Effector memory CD8-positive, alpha-beta T cell (primary cell): Measurements from ENCODE around the gene HOXB6.

ENCODE experiments used
- ATAC-seq: fragments of 150-1000 bp; cut with Tn5 transposase; replicated peaks from 2 replicates; pipeline ENCODE4 v1.10.0; 2021; ENCODE audit warnings: mild to moderate bottlenecking, moderate library complexity
- DNase-seq, 3 experiments: peaks; one replicate each; pipeline ENCODE4 v3.0.0; 2021
- H3K27ac Mint-ChIP-seq, 2 donors: one replicate each; pipeline ENCODE4 v1.8.0; 2022; ENCODE audit warnings: mild to moderate bottlenecking in 2 of 2, mixed read lengths in 2 of 2, moderate library complexity in 2 of 2
- H3K27me3 Mint-ChIP-seq, 2 donors: one replicate each; pipeline ENCODE4 v1.8.0; 2022; ENCODE audit warnings: mixed read lengths in 2 of 2
- H3K36me3 Mint-ChIP-seq: one replicate; pipeline ENCODE4 v1.8.0; 2022; ENCODE audit warnings: mild to moderate bottlenecking, moderate library complexity, mixed read lengths; ENCODE audit not compliant: insufficient read depth
- H3K4me1 Mint-ChIP-seq, 2 donors: one replicate each; pipeline ENCODE4 v1.8.0; 2022; ENCODE audit warnings: low read depth in 2 of 2, mixed read lengths in 2 of 2
- H3K4me3 Mint-ChIP-seq, 2 donors: one replicate each; pipeline ENCODE4 v1.8.0; 2022; ENCODE audit warnings: mild to moderate bottlenecking in 2 of 2, mixed read lengths in 2 of 2, moderate library complexity in 2 of 2
- H3K9me3 Mint-ChIP-seq, 2 donors: one replicate each; pipeline ENCODE4 v1.8.0; 2022; ENCODE audit warnings: mixed read lengths in 2 of 2

Gene HOXB6

DNA sequence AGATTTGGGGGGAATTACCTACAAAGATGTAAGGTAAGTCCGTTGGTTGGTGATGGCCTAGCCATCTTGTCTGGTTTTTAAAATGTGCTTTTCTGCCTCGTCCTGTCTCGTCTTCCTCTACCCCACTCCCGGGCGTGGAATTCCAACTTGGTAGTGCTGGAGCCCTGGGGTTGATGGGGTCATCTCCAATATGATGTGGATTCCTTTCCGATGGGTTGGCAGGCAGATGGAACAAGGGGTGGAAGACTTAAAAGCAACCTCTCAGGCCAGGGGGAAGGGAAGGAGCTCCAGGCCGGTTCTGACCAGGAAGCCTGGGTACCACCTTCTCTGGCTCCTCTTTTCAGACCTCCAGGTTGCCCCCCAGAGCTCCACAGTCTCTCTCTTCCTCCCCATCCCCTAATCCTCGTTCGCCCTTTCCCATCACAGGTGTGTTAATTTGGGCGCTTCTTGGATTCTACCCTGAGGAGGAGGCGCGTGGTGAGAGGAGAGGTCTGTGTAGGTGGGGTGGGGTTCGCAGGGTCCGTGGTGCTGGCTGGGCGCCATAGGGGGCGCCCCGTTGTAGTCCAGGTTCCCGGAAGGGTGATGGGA lies 54.8 kb downstream of the HOXB6 start:
- no peak overlapping the region for H3K27ac Mint-ChIP-seq
- DNase-seq (no peak), ATAC-seq (no peak)
- H3K27me3 Mint-ChIP-seq = peaks cover 0 to 6% of the 10 kb centered on the region in 2 donors
- no peaks in the 10 kb centered on the region for H3K4me1 Mint-ChIP-seq
- H3K36me3 Mint-ChIP-seq = peaks cover 6% of the 10 kb centered on the region
- H3K9me3 Mint-ChIP-seq = no peaks in the 10 kb centered on the region
- H3K4me3 Mint-ChIP-seq = no peak overlapping the region

DNA sequence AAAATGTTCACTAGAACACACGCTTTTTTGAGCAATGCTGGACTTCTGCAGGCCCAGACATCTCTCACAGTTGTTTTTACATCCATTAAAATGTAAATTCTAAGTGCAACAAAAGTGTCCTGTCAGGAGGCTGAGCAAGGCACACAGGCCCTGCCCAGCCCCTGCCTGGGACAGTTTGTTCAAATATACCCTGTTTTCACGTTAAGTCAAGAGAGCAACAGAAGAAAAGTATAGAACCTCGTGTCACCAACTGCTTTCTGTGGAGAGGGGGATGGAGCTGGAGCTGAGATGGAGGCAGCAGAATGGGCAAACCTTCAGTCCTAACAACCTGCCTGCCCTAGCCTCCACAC lies 55.5 kb downstream of the HOXB6 start:
- H3K27me3 Mint-ChIP-seq = peaks cover 2 to 7% of the 10 kb centered on the region in 2 donors
- DNase-seq (no peak), ATAC-seq (no peak)
- H3K36me3 Mint-ChIP-seq = peaks cover 5% of the 10 kb centered on the region
- H3K4me3 Mint-ChIP-seq = no peak overlapping the region
- no peaks in the 10 kb centered on the region for H3K9me3 Mint-ChIP-seq
- H3K27ac Mint-ChIP-seq = no peak overlapping the region
- H3K4me1 Mint-ChIP-seq = peaks cover 0 to under 1% of the 10 kb centered on the region in 2 donors

DNA sequence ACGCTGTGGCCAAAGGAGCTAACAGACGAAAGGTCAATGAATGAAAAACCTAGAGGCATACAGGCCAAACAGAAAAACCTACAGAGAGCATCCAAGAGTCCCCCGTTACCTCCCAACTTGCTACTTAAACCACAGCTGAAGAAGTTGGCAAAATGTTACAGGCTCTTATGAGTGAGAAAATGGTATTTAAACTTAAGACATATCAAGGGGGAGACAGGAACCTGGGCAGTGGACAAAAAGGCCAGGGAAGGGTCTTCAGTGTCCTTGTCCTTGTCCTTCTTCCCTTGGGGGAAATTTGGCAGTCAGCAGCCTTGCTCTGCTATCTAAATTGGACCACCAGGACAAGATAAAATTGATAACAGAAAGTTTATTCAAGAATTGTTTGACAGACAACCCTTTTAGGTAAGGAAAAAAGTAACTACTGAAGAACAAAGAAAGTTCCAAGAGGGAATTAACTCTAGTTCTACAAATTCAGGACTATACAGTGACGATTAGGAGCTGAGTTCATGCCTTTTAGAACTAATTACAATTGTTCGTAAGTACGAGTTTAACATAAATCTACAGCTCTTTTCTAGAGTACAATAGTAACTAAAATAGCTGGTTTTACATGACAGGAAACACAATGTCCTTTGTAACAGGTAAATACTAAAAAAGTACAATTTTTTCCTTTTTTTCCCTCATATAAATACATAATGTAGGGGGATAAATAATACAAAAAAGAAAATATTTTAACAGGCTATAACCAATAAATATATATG lies 56.1 kb downstream of the HOXB6 start:
- H3K27me3 Mint-ChIP-seq = peaks cover 8 to 12% of the 10 kb centered on the region in 2 donors
- no peak overlapping the region for H3K4me3 Mint-ChIP-seq
- peaks cover 4% of the 10 kb centered on the region in 2 donors for H3K4me1 Mint-ChIP-seq
- no peak overlapping the region for H3K27ac Mint-ChIP-seq
- no peaks in the 10 kb centered on the region for H3K9me3 Mint-ChIP-seq
- DNase-seq (no peak), ATAC-seq (no peak)
- H3K36me3 Mint-ChIP-seq = peaks cover 2% of the 10 kb centered on the region

DNA sequence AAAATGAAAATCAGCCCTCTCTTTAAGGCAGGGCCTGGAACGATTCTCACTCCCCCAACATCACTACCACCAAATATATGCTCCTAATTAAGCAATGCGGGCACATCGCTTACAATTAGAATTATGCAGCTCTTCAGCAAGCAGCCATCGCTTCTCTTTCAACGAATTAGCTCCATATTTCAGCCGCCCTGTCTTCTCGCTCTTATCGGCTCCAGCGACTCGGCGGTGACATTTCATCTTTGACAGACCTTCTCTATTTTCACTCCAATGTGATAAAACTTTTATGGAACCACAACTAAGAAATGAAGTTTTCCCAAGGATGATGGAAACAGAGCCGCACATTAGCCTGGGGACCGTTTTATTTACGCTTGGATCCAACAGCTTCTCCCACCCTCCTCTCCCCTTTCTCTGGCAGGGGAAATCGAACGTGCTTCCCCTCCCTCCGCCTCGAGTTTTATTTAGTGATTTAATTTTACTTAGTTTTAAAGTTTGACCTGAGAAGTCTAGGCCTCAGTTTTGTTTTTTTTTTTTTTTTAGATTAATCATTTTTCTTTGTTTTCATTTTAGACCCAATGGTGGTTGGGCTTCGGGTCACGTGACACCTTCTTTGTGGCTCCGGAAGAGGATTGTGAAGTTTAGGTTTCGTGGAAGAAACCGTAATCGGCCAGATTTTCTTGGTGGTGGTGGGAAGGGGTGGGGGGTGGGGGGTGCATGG lies 56.8 kb downstream of the HOXB6 start:
- Mint-ChIP-seq H3K27ac (no peak overlapping the region), H3K4me3 (no peak overlapping the region), H3K4me1 (peaks cover 5 to 7% of the 10 kb centered on the region in 2 donors), H3K36me3 (peaks cover 2% of the 10 kb centered on the region), H3K27me3 (peaks cover 15 to 17% of the 10 kb centered on the region in 2 donors), H3K9me3 (no peaks in the 10 kb centered on the region)
- no peak for DNase-seq
- ATAC-seq = no peak

DNA sequence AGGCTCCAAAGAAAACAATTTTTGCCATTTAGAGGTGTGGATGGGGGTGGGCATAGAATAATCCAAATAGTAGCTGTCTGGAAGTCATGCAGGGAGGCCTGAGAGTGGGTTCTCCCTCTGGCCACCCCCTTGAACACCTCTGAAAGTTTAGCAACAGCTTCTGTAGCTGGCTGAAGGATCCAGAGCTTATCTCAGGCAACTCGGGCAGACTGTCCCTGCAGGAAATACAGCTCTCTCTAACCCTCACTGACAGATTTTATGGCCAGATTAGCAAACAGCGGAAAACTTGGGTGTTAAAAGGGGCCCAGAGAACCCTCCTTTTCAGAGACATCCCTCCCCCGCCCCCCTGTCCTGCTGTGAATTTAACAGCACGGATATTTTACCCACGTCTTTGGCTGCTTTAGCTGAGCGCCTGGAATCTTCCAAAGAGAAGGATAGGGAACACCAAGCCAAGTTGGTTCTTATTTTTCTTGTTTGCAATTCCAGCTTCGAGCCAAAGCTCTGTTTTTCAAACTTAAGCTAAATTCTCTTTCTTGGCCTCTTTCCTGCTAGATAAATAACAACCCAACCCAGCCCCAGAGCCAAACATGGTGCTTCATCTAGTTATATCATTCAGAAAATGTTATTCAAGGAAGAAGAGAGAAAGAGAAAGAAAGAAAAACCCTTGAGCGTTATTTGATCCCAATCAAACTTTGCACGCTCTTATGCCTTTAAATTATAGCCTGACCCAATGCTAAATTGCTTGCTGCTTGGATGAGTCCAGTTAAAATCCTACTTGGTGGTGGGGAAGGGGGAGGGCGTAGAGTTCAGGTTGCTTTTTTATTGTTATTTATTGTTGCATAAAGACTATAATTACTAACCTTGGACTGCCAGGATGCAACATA lies 57.6 kb downstream of the HOXB6 start:
- ATAC-seq (no peak), DNase-seq (no peak)
- Mint-ChIP-seq H3K36me3 (peaks cover 2% of the 10 kb centered on the region), H3K9me3 (no peaks in the 10 kb centered on the region), H3K27ac (no peak overlapping the region), H3K4me3 (no peak overlapping the region), H3K27me3 (peaks cover 23 to 25% of the 10 kb centered on the region in 2 donors), H3K4me1 (peaks cover 12% of the 10 kb centered on the region in 2 donors)

DNA sequence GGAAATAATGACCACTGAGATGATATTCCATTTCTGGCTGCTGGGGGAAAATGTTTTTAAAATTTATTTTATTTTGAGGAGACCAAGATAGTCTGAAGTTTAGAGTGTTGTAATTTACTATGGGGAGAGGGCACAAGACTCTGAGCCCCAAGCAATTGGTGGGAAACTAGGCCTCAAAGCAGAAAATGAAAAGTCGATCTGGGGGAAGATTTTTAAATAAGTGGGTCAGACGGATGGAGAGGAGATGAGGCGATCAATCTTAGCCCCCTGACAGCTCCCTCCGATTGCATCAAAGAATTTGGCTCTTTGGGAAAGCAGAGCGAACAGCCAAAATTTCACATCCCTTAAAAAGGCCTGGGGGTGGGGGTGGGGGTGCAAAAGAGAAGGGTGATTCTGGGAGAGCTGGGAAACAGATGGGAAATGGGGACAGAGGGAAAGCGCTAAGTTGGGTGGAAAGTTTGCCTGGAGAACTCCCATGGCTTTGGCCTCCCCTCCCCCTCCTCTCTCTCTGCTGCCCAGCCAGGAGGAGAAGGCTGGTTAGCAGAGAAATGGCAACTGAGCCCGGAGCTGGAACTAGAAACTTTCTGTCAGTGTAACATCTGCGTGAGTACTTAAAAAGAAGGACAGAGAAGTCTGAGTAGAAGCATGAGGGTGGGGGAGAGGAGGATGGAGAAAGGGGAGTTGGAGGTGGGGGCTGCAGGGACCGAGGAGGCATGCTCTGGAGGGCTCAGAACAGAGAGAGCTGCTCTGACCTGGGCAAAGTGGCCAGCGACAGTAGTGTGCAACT lies 58.5 kb downstream of the HOXB6 start:
- Mint-ChIP-seq H3K36me3 (peaks cover 6% of the 10 kb centered on the region), H3K27ac (no peak overlapping the region), H3K4me1 (peaks cover 16 to 17% of the 10 kb centered on the region in 2 donors), H3K9me3 (no peaks in the 10 kb centered on the region), H3K4me3 (no peak overlapping the region), H3K27me3 (peaks cover 31 to 33% of the 10 kb centered on the region in 2 donors)
- DNase-seq (no peak), ATAC-seq (no peak)
